Gastrocnemius medialis (tissue), 4 donors: ENCODE results near the gene PIBF1.

Experiments used
- POLR2A ChIP-seq, 2 donors: fragments of 450-650 bp; IDR thresholded peaks; one replicate each; pipeline ENCODE4 v1.6.1; 2017; ENCODE audit warnings: antibody characterized with exemption in 2 of 2, mild to moderate bottlenecking in 2 of 2, moderate library complexity in 2 of 2
- TF ChIP-seq, protein P1 (sequence below), 5 experiments: fragments of 450-650 bp in 3 of 5; fragments of 200-600 bp in 2 of 5; sonication (generic) in 2 of 5; IDR thresholded peaks in 4 of 5; conservative IDR thresholded peaks in 1 of 5; 1 replicate in 4 of 5; 2 replicates in 1 of 5; pipeline ENCODE4 v1.5.1; 2016 to 2019; ENCODE audit warnings: antibody characterized with exemption in 5 of 5, mild to moderate bottlenecking in 3 of 5, moderate library complexity in 3 of 5

DNA sequence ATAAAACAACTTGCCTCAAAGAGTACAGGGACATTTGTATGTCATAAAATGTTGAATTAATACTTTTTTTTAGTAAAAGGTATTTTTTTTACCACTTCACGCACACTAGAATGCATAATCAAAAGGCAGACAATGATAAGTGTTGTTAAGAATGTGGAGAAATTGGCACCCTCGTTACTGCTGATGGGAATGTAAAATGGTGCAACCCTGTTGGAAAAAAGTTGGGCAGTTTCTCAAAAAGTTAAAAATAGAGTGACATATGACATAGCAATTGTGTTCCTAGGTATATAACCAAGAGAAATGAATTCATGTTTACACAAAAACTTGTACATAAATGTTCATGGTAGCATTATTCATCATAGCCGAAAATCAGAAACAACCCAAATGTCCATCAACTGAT lies 109.5 kb downstream of the PIBF1 start:
- TF ChIP-seq, protein P1, sequence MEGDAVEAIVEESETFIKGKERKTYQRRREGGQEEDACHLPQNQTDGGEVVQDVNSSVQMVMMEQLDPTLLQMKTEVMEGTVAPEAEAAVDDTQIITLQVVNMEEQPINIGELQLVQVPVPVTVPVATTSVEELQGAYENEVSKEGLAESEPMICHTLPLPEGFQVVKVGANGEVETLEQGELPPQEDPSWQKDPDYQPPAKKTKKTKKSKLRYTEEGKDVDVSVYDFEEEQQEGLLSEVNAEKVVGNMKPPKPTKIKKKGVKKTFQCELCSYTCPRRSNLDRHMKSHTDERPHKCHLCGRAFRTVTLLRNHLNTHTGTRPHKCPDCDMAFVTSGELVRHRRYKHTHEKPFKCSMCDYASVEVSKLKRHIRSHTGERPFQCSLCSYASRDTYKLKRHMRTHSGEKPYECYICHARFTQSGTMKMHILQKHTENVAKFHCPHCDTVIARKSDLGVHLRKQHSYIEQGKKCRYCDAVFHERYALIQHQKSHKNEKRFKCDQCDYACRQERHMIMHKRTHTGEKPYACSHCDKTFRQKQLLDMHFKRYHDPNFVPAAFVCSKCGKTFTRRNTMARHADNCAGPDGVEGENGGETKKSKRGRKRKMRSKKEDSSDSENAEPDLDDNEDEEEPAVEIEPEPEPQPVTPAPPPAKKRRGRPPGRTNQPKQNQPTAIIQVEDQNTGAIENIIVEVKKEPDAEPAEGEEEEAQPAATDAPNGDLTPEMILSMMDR (IDR thresholded peaks at IDR 0.05 in 4 of 5, conservative IDR thresholded peaks at IDR 0.05 in 1 of 5) = no peak
- no peak for TF ChIP-seq POLR2A (IDR thresholded peaks at IDR 0.05)
